ENCODE measurements around the gene U2AF2.

The U2AF2 gene

DNA sequence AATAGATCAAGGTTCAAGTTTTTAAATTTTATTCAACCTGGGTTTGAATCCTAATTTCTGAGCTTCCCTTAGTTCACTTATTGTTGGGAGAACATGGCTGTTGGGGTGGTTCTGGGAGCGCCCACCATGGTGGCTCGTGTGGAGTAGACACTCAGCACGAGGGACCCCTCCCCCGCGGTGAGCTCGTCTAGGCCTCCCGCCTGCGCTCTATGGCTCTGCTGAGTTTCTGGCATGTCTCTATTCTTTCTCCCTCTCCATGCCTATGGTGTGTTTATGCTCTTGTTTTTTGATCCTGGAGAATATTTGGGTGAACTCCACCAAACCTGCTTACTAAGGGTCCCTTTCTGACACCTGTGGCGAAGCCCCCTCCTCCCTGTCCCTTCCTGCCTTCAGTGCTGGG, 18.6 kb downstream of the U2AF2 start:
- in situ Hi-C loops (cut with HindIII; ENCODE audit: low sequenced_read_pairs), result no loop called here

GRCh38 chr19:55673889-55674288, 19.1 kb downstream of the U2AF2 start:
- in situ Hi-C loops (cut with HindIII; ENCODE audit: low sequenced_read_pairs), result no loop called here

DNA sequence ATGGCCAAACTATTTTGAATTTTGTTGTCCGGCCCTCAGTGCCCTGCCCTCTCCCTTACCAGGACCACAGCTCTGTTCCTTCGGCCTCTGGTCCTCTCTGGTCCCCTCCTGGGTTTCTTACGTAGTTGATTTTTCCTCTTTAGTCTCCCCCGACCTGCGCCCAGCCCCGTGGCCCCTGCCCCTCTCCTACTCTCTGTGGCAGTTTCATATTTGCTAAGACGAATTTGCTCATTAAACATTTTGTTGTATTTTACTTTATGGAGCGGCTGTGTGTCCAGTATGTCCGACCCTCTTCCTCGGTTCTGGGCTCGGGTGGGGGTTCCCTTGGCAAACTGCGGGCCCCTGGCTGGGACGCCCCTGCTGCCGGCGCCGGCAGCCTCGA, 19.6 kb downstream of the U2AF2 start:
- in situ Hi-C loops (cut with HindIII; ENCODE audit: low sequenced_read_pairs), result no loop called here

DNA sequence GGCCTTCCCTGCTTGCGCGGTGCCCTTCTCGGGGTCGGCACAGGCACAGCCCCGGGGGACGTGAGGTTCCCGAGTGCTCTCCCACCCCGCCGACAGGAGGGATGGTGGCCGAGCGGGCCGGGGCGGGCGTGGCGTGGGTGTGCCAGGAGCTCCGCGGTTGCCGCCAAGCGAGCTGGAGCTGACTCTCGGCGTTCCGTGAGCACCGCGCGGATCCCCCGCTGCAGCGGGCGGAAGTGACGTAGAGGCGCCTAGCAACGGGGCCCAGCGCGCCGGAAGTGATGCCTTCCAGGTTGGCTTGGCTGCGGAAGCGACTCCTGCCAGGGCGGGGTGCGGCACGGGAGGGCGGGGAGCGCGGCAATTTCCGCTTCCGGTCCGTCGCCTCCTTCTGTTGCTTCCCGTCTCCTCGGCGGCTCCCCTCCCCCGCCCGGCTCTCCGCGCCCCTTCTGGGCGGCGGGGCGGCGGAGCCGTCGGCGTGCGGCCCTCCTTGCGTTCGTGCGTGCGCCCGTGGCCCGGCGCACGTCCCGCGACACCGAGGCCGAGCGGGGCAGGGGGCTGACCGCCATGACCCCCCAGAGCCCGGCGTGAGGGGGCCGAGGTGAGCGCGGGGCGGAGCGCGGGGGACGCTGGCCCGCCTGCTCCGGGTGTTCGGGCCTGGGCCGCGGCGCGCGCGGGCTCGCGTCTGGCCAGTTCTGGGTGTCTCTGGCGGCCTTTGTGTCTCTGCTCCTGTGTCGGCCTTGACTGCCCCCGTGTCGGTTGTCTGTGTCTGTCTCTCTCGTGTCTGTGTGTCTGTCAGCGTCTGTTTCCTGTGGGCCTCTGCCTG, 20.2 kb downstream of the U2AF2 start, which contains the start of gene EPN1:
EPN1 (plus strand) TSS at position 386 of the 820 bp plus-strand sequence. CDS start 3,402 bp downstream, outside the sequence.
- in situ Hi-C loops (cut with HindIII; ENCODE audit: low sequenced_read_pairs), result no loop called here

DNA sequence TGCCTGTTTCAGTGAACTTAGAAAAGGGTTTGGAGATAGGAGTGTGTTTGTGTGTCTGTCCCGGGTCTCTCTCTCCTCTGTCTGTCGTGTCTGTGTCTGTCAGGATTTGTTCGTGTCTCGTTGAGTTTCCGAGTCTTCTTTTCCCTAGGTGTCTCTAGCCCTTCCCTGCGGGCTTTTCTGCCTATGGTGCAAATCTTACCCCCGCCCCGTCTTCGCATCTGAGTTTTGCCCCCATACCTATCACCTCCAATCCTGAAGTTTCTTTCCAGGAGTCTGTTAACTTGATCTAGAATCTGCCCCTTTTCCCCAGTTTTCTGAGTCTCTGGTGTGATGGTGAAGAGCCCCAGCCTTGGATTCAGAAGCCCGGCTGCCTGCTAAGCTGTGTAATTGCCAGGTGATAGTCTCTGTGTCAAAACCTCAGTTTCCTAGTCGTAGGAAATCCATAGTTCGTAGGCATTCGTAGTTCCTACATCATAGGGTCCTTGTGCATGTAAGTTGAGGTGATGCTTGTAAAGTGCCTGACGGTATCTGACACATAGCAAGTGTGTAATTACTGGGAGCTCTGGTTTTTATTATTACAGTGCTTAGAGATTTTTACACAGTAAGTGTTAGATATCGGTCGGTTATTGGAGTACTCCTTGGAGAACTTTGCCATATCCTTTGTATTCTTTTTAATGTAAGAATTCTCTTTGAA, 21.0 kb downstream of the U2AF2 start:
- in situ Hi-C loops (cut with HindIII; ENCODE audit: low sequenced_read_pairs), result no loop called here

- in situ Hi-C loops (cut with HindIII; ENCODE audit: low sequenced_read_pairs), result no loop called here
Observed at GRCh38 chr19:55676383-55676782, 21.5 kb downstream of the U2AF2 start.

DNA sequence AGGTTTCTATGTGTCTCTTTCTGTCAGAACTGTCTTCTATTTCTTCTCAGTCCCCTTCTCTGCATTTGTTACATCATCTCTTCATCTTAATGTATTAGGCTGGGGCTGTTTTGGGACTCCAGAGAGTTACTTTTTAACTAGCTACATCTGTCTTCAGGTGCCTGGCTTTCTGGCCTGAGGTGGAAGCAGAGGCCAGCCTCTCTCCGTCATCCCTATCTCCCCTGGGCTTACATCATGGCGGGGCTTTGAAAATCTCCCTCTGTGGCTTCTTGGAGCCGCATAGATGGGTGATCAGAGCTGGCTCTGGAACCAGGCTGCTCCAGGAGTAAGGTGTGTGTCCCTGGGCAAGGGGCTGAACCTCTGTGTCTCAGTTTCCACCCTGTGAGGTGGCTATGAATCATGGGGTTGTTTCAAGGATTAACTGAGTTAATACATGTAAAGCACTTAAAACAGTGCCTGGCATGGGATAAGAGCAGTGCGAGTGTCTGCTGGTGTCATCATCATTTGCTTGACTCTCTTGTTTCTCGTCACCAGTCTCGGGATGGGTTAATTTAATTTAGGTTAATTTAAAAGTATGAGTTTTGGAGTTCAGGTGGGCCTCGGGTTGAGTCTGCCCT, 22.2 kb downstream of the U2AF2 start:
- in situ Hi-C loops (cut with HindIII; ENCODE audit: low sequenced_read_pairs), result no loop called here

GRCh38 chr19:55677572-55678028, 22.8 kb downstream of the U2AF2 start:
- in situ Hi-C loops (cut with HindIII; ENCODE audit: low sequenced_read_pairs), result no loop called here

DNA sequence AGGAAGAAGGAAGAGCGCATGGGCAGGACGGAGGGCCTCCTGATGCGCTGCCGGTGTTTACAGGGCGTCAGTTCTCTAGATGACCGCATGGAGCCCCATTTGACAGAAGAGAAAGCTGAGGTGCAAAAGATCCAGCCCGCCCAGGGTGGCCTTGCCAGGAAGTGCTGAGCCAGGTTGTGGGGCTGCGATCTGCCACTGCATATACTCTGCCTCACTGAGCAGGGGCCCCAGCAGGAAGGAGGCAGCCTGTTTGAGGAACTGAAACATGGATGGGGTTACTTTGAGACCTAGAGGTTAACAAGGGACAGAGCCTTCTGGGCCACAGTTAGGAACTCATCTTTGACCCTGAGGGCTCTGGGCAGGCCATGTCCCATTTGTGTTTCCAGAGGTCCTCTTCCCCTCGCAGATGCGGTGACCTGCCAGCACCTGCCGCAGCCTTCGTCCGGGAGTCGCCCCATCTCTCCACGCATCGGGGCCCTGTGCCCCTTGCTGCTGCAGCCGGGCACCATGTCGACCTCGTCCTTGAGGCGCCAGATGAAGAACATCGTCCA, 23.4 kb downstream of the U2AF2 start:
- in situ Hi-C loops (cut with HindIII; ENCODE audit: low sequenced_read_pairs), result no loop called here

DNA sequence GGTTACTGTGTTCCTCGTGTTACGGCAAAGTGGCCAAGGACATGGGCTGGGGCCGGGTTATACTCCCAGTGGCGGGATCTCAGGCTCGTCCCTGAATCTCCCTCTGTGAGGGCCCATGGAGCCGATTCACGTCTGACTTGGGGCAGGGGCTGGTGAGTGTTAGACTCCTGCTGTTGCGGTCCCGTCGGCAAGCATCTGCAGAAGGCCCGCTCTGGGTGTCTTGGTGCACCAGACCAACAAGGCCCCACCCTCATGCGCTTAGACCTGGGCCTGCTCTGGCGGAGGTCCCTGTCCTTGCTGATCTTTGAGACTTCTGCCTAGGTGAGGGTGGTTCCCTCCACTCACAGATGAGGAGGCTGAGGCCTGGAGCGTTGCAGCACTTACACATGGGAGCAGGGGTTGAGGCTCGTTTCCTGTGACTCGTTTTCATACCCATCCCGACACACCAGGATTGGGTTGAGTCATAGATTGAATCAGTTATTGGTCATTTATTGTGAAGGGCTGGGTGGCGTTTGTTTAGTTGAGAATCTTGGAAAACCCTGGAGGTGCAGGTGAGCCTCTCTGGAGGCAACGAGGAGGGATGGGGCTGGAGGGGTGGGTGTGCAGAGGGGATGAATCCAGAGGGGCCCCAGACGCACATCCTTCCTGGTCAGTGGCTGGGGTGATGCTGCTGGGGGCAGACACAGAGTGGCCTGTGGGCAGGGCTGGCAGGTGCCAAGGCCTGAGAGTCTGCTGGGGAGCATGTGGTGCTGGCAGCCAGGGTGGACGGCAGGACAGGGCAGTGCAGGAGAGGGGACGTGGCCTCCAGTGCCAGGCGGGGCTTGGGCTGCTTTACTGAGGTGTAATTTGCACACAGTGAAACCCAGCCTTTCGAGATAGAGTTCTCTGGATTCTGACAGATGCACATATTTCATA, 24.8 kb downstream of the U2AF2 start:
- in situ Hi-C loops (cut with HindIII; ENCODE audit: low sequenced_read_pairs), result no loop called here

DNA sequence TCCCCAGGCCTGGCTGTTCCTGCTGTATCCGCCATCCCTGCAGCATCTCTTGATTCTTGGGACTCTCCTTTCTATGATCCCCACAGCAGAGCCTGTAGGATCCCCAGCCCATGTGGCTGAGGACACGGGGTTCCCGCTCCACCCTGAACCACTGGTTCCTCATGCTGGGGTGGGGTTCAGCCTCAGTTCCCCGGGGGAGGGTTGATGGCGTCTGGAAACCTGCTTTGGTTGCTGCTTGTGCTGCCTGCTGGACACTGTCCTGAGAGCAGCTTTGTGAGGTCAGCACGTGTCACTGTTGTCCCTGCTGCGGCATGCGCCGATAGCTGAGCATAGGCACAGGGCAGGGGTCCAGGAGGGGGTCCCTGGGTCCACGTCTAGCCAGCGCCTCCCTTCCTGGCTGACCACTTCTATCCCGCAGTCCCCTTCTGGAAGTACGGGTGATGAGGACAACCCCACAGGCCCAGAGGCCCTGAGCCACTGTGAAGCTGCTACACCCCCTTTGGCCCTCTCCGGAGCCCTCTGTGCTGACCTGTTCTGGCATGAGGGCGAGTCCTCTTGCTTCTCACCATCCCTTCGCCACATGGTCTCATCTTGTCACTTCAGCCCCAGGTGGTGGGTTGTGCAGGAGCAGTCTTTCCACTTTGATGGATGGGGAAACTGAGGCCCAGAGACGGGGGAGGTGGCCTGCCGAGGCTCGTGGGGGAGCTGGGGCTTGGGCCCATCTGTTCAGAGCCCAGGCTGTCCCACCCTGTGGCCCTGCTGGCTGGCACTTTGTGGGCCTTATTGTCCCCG, 25.7 kb downstream of the U2AF2 start:
- in situ Hi-C loops (cut with HindIII; ENCODE audit: low sequenced_read_pairs), result no loop called here

DNA sequence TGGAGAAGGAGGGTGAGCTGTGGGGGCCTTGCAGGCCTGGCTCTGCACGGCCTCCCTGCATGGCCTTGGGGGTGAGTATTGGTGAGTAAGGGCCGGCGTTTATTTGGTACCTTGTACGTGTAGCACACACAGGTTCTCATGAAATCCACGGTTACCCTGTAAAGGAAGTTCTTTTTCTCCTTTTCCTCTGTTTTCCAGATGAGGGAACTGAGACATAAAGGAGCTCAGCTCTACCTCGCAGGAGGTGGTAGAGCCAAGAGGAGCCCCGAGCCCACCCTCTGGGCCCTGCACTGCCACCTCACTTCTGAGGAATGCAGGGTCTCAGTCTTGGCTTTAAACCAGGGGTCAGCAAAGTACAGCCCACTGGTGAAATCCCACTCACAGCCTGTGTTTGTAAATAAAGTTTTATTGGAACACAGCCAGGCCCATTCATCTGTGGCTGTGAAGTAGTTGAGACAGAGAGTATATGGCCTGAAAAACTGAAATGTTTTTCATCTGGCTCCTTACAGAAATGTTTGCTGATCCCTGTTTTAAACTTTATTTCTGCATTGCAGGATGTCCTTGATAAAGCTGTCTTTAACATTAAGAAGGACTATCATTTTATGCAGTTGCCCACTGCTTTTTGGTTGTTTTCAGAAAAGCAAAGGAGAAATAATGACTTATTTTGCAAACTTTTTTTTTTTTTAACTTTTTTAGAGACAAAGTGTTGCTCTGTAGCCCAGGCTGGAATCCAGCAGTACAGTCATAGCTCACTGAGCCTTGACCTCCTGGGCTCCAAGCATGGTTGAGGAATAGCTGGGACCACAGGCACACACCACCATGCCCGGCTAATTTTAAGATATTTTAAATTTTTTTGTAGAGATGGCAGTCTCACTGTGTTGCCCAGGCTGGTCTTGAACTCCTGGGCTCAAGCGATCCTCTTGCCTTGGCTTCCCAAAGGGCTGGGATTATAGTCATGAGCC, 26.6 kb downstream of the U2AF2 start:
- in situ Hi-C loops (cut with HindIII; ENCODE audit: low sequenced_read_pairs), result no loop called here

DNA sequence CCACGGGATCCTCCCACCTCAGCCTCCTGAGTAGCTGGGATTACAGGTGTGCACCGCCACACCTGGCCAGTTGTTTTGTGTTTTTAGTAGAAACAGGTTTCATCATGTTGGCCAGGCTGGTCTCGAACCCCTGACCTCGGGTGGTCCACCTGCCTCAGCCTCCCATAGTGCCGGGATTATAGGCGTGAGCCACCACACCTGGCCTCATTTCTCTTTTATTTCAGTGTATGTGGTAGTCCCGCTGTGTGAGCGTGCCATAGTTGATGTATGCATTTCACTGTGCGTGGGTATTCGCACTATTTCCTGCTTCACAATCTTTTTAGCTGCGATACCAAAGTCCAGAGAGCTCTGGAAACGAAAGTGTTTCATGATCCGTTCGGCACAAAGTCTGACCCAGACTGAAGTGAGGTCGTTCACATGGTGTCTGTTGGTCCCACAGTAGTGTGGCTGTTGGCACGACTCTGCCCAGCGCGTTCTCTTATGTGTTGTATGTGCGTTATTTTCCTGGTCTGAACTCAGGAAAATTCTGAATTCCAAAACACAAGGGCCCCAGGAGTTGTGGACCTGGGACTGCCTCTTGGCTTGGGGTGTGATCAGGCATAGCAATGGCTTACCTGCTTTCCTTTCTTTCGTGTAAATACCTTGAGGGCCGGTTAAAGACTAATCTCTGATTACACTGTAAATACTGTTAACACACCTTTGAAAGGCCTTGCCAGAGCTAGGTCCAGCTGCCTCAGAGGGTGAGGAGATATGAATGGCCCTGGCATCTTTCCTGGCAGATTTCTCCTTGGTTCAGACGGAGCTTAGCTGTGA, 28.8 kb downstream of the U2AF2 start:
- in situ Hi-C loops (cut with HindIII; ENCODE audit: low sequenced_read_pairs), result no loop called here

- in situ Hi-C loops (cut with HindIII; ENCODE audit: low sequenced_read_pairs), result no loop called here
Observed at GRCh38 chr19:55684946-55685681, 30.3 kb downstream of the U2AF2 start.

GRCh38 chr19:55685776-55686175, 30.9 kb downstream of the U2AF2 start:
- in situ Hi-C loops (cut with HindIII; ENCODE audit: low sequenced_read_pairs), result no loop called here

DNA sequence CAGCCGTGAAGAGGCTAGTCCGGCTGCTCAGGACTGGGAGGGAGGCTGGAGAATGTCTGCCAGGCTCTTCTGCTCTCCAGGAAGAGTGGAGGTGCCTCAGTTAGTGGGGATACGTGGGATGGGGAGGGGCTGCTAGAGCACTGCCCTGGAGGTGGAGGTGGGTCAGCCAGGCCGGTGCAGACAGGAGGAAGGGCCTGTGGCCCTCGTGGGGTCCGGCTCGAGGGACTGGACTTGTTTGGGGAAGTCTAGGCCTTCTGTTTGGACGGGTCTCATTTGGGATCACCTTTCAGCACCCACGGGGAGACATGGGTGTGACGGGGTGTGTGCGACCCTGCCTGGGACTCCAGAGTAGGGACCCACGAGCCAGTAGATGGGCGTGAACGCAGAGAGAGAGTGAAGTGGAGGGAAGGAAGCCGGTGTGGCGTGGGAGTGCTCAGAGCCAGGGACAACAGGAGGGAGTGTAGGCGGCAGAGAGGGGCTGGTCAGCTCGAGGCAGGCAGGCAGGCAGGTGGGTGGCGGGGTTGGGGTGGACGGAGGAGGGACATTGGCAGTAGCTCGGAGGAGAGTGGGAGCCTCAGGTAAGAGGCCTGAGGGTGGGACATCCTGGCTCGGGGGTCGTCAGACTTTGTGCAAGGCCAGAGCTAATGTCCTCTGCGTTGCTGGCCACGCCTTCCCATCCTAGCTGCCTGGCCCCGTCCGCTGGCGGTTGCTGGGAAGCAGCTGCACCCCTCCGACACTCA, 31.6 kb downstream of the U2AF2 start:
- in situ Hi-C loops (cut with HindIII; ENCODE audit: low sequenced_read_pairs), result no loop called here
